Gastroesophageal sphincter (tissue), 3 donors: ENCODE results near the gene GALR3.

Experiments used
- CTCF ChIP-seq, 4 experiments: fragments of 200-600 bp in 2 of 4; fragments of 450-650 bp in 2 of 4; sonication (generic) in 1 of 4; IDR thresholded peaks; one replicate each; pipeline ENCODE4 v1.5.1; 2017 to 2019; ENCODE audit warnings: antibody characterized with exemption in 4 of 4, mild to moderate bottlenecking in 2 of 4, moderate library complexity in 2 of 4
- POLR2A ChIP-seq, 2 donors: fragments of 450-650 bp; IDR thresholded peaks; one replicate each; pipeline ENCODE4 v1.6.1; 2017; ENCODE audit warnings: antibody characterized with exemption in 2 of 2, mild to moderate bottlenecking in 2 of 2, moderate library complexity in 1 of 2
- POLR2AphosphoS5 ChIP-seq: sonication (generic); formaldehyde crosslinking; IDR thresholded peaks from one replicate; pipeline ENCODE4 v1.6.1; 2017; ENCODE audit warnings: antibody characterized with exemption

GRCh38 chr22:37865510-37865909 lies 42.3 kb downstream of the GALR3 start:
- TF ChIP-seq CTCF (IDR thresholded peaks at IDR 0.05) (no peak), POLR2A (IDR thresholded peaks at IDR 0.05) (no peak), POLR2AphosphoS5 (no peak)
